ENCODE data around the gene ZNF217. TPM values are rescaled to one million over a fixed set of nuclear protein-coding genes. Genes with fewer than 3 reads are reported as not detected.

Gene ZNF217
- total and polyA plus RNA-seq, 9 of the 15 experiments (the other 6 are each of a cell fraction or from before 2014, with no cell fraction given) = 3.0 to 41.8 (median 16.8) TPM

- TF ChIP-seq ETV6 (IDR thresholded peaks at IDR 0.05; ENCODE audit: borderline replicate concordance in 1 of 2, low read depth in 2 of 2, low read length in 1 of 2) (no peak), ETV6 (CRISPR knock-in tag; IDR thresholded peaks at IDR 0.05; ENCODE audit: borderline replicate concordance) (no peak), ZBTB12 (CRISPR knock-in tag; IDR thresholded peaks at IDR 0.05) (no peak), COPS2 (conservative IDR thresholded peaks at IDR 0.05) (no peak), THRB (CRISPR knock-in tag; conservative IDR thresholded peaks at IDR 0.05) (no peak), CBX2 (IDR thresholded peaks at IDR 0.05; ENCODE audit: insufficient read depth, low read length, poor library complexity, severe bottlenecking) (no peak), CTCFL (IDR thresholded peaks at IDR 0.05; ENCODE audit: borderline replicate concordance, insufficient read depth, low read depth, low read length, poor library complexity, severe bottlenecking) (no peak), HNRNPLL (IDR thresholded peaks at IDR 0.05; ENCODE audit: low read depth, low read length, poor library complexity, severe bottlenecking) (no peak), ATF7 (IDR thresholded peaks at IDR 0.05) (no peak), KLF10 (CRISPR knock-in tag; IDR thresholded peaks at IDR 0.05) (no peak), RBM25 (IDR thresholded peaks at IDR 0.05; ENCODE audit: low read depth, low read length, severe bottlenecking) (no peak), GABPB2 (CRISPR knock-in tag; conservative IDR thresholded peaks at IDR 0.05) (no peak), TOE1 (IDR thresholded peaks at IDR 0.05; ENCODE audit: borderline replicate concordance) (no peak; the same call in 1 of the 2 replicates), TOE1 (CRISPR knock-in tag; IDR thresholded peaks at IDR 0.05; ENCODE audit: borderline replicate concordance, low read depth) (no peak), SOX6 (IDR thresholded peaks at IDR 0.05) (0 out of 2 replicates have a peak, but pooled peaks have one; percentile 5), ZNF395 (CRISPR knock-in tag; IDR thresholded peaks at IDR 0.05) (peak; percentile 93), JUNB (CRISPR knock-in tag; conservative IDR thresholded peaks at IDR 0.05) (no peak), ZBTB49 (CRISPR knock-in tag; IDR thresholded peaks at IDR 0.05; ENCODE audit: borderline replicate concordance) (no peak)
Measured at GRCh38 chr20:53623454-53624211, 30.0 kb upstream of the ZNF217 start (continued).
